Gastrocnemius medialis (tissue), 4 donors: ENCODE measurements around the gene GNAT1.

Source experiments
- POLR2A ChIP-seq, 2 donors: fragments of 450-650 bp; IDR thresholded peaks; one replicate each; pipeline ENCODE4 v1.6.1; 2017; ENCODE audit warnings: antibody characterized with exemption in 2 of 2, mild to moderate bottlenecking in 2 of 2, moderate library complexity in 2 of 2
- TF ChIP-seq, protein P1 (sequence below), 5 experiments: fragments of 450-650 bp in 3 of 5; fragments of 200-600 bp in 2 of 5; sonication (generic) in 2 of 5; IDR thresholded peaks in 4 of 5; conservative IDR thresholded peaks in 1 of 5; 1 replicate in 4 of 5; 2 replicates in 1 of 5; pipeline ENCODE4 v1.5.1; 2016 to 2019; ENCODE audit warnings: antibody characterized with exemption in 5 of 5, mild to moderate bottlenecking in 3 of 5, moderate library complexity in 3 of 5

GRCh38 chr3:50202353-50203112 is 11.1 kb downstream of the GNAT1 start:
- TF ChIP-seq, protein P1, sequence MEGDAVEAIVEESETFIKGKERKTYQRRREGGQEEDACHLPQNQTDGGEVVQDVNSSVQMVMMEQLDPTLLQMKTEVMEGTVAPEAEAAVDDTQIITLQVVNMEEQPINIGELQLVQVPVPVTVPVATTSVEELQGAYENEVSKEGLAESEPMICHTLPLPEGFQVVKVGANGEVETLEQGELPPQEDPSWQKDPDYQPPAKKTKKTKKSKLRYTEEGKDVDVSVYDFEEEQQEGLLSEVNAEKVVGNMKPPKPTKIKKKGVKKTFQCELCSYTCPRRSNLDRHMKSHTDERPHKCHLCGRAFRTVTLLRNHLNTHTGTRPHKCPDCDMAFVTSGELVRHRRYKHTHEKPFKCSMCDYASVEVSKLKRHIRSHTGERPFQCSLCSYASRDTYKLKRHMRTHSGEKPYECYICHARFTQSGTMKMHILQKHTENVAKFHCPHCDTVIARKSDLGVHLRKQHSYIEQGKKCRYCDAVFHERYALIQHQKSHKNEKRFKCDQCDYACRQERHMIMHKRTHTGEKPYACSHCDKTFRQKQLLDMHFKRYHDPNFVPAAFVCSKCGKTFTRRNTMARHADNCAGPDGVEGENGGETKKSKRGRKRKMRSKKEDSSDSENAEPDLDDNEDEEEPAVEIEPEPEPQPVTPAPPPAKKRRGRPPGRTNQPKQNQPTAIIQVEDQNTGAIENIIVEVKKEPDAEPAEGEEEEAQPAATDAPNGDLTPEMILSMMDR (IDR thresholded peaks at IDR 0.05 in 4 of 5, conservative IDR thresholded peaks at IDR 0.05 in 1 of 5): no peak
- TF ChIP-seq POLR2A (IDR thresholded peaks at IDR 0.05): no peak
